IMR-90 (cell line): ENCODE measurements around the gene UBE3B. TPM values are rescaled to one million over a fixed set of nuclear protein-coding genes. Genes with fewer than 3 reads are reported as not detected.

ENCODE experiments used
- ATAC-seq: fragments of 200-7000 bp; cut with Tn5 transposase; 2 replicates; pipeline ENCODE4 v1.9.1; 2020; ENCODE audit warnings: low read depth, mild to moderate bottlenecking, moderate library complexity
- BruUV-seq: library from RNA; stranded (reverse); fragments of 400-500 nt; replicated peaks from 2 replicates; lab custom pipeline; 2021; lab: Mats Ljungman, UMichigan
- CTCF ChIA-PET: fragments of 300-600 bp; formaldehyde crosslinking; extraction: SDS; loops from one replicate; lab custom pipeline; 2021; ENCODE audit warnings: antibody characterized with exemption; lab: Yijun Ruan, JAX
- POLR2A ChIA-PET: fragments of 300-600 bp; sonication (Branson Sonifier 250); formaldehyde crosslinking; loops from one replicate; lab custom pipeline; 2022; ENCODE audit warnings: antibody characterized with exemption; ENCODE audit not compliant: unreplicated experiment; lab: Charles Lee
- DNase-seq: peaks from one replicate; pipeline ENCODE4 v3.0.0; 2013
- H2AFZ ChIP-seq: replicated peaks from 2 replicates; pipeline ENCODE3; 2013; ENCODE audit warnings: low read length, mild to moderate bottlenecking; ENCODE audit not compliant: poor library complexity
- H2AK5ac ChIP-seq: 2 replicates; pipeline ENCODE4 v1.6.1; 2013; ENCODE audit warnings: low read depth, low read length, inconsistent platforms
- H2AK9ac ChIP-seq: replicated peaks from 2 replicates; pipeline ENCODE3; 2013; ENCODE audit warnings: mild to moderate bottlenecking, low read depth, low read length, moderate library complexity; ENCODE audit not compliant: poor library complexity
- H2BK120ac ChIP-seq: 2 replicates; pipeline ENCODE4 v1.6.1; 2013; ENCODE audit warnings: low read depth, low read length, inconsistent platforms
- H2BK15ac ChIP-seq: 3 replicates; pipeline ENCODE4 v1.6.1; 2013; ENCODE audit warnings: low read depth, low read length, inconsistent platforms
- H2BK20ac ChIP-seq: 2 replicates; pipeline ENCODE4 v1.6.1; 2013; ENCODE audit warnings: low read depth, mild to moderate bottlenecking, inconsistent platforms, low read length, moderate library complexity
- H2BK5ac ChIP-seq: 2 replicates; pipeline ENCODE4 v1.6.1; 2013; ENCODE audit warnings: mild to moderate bottlenecking, low read depth, low read length, inconsistent platforms; ENCODE audit not compliant: poor library complexity, severe bottlenecking
- H3K14ac ChIP-seq: replicated peaks from 2 replicates; pipeline ENCODE4 v1.6.1; 2013; ENCODE audit warnings: low read depth, low read length, inconsistent platforms
- H3K18ac ChIP-seq: 2 replicates; pipeline ENCODE4 v1.6.1; 2013; ENCODE audit warnings: low read depth, low read length, control low read depth
- H3K23ac ChIP-seq: 2 replicates; pipeline ENCODE4 v1.6.1; 2013; ENCODE audit warnings: low read depth, low read length, inconsistent platforms
- H3K27ac ChIP-seq: 2 replicates; pipeline ENCODE4 v1.5.1; 2013; ENCODE audit warnings: mild to moderate bottlenecking, control low read depth, low read length; ENCODE audit not compliant: insufficient read depth
- H3K27me3 ChIP-seq: 2 replicates; pipeline ENCODE4 v1.6.1; 2013; ENCODE audit warnings: low read length; ENCODE audit not compliant: control insufficient read depth, insufficient read depth
- H3K36me3 ChIP-seq: 2 replicates; pipeline ENCODE4 v1.6.1; 2013; ENCODE audit warnings: low read length, mixed read lengths; ENCODE audit not compliant: control insufficient read depth, insufficient read depth
- H3K4ac ChIP-seq: 2 replicates; pipeline ENCODE4 v1.6.1; 2013; ENCODE audit warnings: low read depth, low read length, inconsistent platforms
- H3K4me1 ChIP-seq: 2 replicates; pipeline ENCODE4 v1.6.1; 2013; ENCODE audit warnings: low read length, mixed read lengths; ENCODE audit not compliant: control insufficient read depth, insufficient read depth
- H3K4me2 ChIP-seq: 2 replicates; pipeline ENCODE4 v1.6.1; 2013; ENCODE audit warnings: low read depth, mild to moderate bottlenecking, control low read depth, low read length, moderate library complexity
- H3K4me3 ChIP-seq: 2 replicates; pipeline ENCODE4 v1.5.1; 2013; ENCODE audit warnings: low read depth, mild to moderate bottlenecking, control low read depth, low read length, moderate library complexity; ENCODE audit not compliant: insufficient read depth
- H3K56ac ChIP-seq: 2 replicates; pipeline ENCODE4 v1.6.1; 2013; ENCODE audit warnings: low read length, inconsistent platforms; ENCODE audit not compliant: insufficient read depth; ENCODE audit errors: extremely low read depth
- H3K79me1 ChIP-seq, 2 experiments: 2 replicates each; pipeline ENCODE4 v1.6.1; 2013; ENCODE audit warnings: low read length in 2 of 2, inconsistent platforms in 1 of 2, low read depth in 1 of 2
- H3K9ac ChIP-seq: 2 replicates; pipeline ENCODE4 v1.6.1; 2013; ENCODE audit warnings: low read depth, low read length, control low read depth
- H3K9me1 ChIP-seq: 2 replicates; pipeline ENCODE4 v1.6.1; 2013; ENCODE audit warnings: low read length, inconsistent platforms; ENCODE audit not compliant: insufficient read depth
- H3K9me3 ChIP-seq: 2 replicates; pipeline ENCODE4 v1.6.1; 2013; ENCODE audit warnings: low read length; ENCODE audit not compliant: control insufficient read depth, insufficient read depth
- H4K20me1 ChIP-seq: 2 replicates; pipeline ENCODE4 v1.6.1; 2013; ENCODE audit warnings: low read length, inconsistent platforms; ENCODE audit not compliant: insufficient read depth
- H4K5ac ChIP-seq: 2 replicates; pipeline ENCODE4 v1.6.1; 2013; ENCODE audit warnings: mild to moderate bottlenecking, low read depth, low read length, control low read depth
- H4K8ac ChIP-seq, 2 experiments: 2 replicates each; pipeline ENCODE4 v1.6.1; 2013; ENCODE audit warnings: low read depth in 2 of 2, low read length in 2 of 2, control low read depth in 1 of 2, inconsistent platforms in 1 of 2
- H4K91ac ChIP-seq: 2 replicates; pipeline ENCODE4 v1.6.1; 2013; ENCODE audit warnings: low read depth, low read length, inconsistent platforms; ENCODE audit not compliant: insufficient read depth
- BHLHE40 ChIP-seq: fragments of 150-350 bp; IDR thresholded peaks from 2 replicates; pipeline ENCODE4 v1.6.1; 2016; ENCODE audit warnings: mild to moderate bottlenecking, low read depth, low read length
- CEBPB ChIP-seq: IDR thresholded peaks from 2 replicates; pipeline ENCODE4 v1.6.1; 2012; ENCODE audit warnings: low read depth, low read length, improper control_type of control experiment
- CTCF ChIP-seq: conservative IDR thresholded peaks from 2 replicates; pipeline ENCODE4 v1.5.1; 2012; ENCODE audit warnings: mild to moderate bottlenecking, low read depth, low read length, improper control_type of control experiment
- FOS ChIP-seq: fragments of 150-350 bp; IDR thresholded peaks from 2 replicates; pipeline ENCODE4 v1.6.1; 2016; ENCODE audit warnings: low read depth, low read length
- MAFK ChIP-seq: IDR thresholded peaks from 2 replicates; pipeline ENCODE4 v1.6.1; 2012; ENCODE audit warnings: low read depth, low read length, improper control_type of control experiment
- MAZ ChIP-seq: IDR thresholded peaks from 2 replicates; pipeline ENCODE4 v1.6.1; 2012; ENCODE audit warnings: low read depth, mild to moderate bottlenecking, low read length, improper control_type of control experiment, moderate library complexity, borderline replicate concordance
- MXI1 ChIP-seq: IDR thresholded peaks from 2 replicates; pipeline ENCODE4 v1.6.1; 2012; ENCODE audit warnings: low read depth, mild to moderate bottlenecking, low read length, moderate library complexity, borderline replicate concordance
- NFE2L2 ChIP-seq: fragments of 150-350 bp; IDR thresholded peaks from 2 replicates; pipeline ENCODE4 v1.6.1; 2016; ENCODE audit warnings: low read depth, mild to moderate bottlenecking, low read length
- POLR2A ChIP-seq: IDR thresholded peaks from 2 replicates; pipeline ENCODE4 v1.6.1; 2012; ENCODE audit warnings: mild to moderate bottlenecking, low read depth, low read length
- RCOR1 ChIP-seq: IDR thresholded peaks from 2 replicates; pipeline ENCODE4 v1.6.1; 2012; ENCODE audit warnings: mild to moderate bottlenecking, low read length, improper control_type of control experiment; ENCODE audit not compliant: insufficient replicate concordance
- RFX5 ChIP-seq: IDR thresholded peaks from 2 replicates; pipeline ENCODE4 v1.8.0; 2012; ENCODE audit warnings: low read depth, mild to moderate bottlenecking, low read length, moderate library complexity
- SMC3 ChIP-seq: fragments of 150-350 bp; IDR thresholded peaks from 2 replicates; pipeline ENCODE4 v1.6.1; 2016; ENCODE audit warnings: low read depth, mild to moderate bottlenecking, antibody characterized with exemption, low read length, moderate library complexity
- WGBS, 2 experiments: methylation state at CpG; one replicate each; pipeline versions ENCODE4 v1.1.5 to v1.1.7; 2013; ENCODE audit warnings: missing lambda C conversion rate in 2 of 2; ENCODE audit not compliant: insufficient read length in 1 of 2; ENCODE audit errors: extremely low coverage in 2 of 2; 5-methylcytosine and 5-hydroxymethylcytosine counted together
- dilution Hi-C: fragments of 300-500 bp; cut with HindIII; formaldehyde crosslinking; loops from one replicate; pipeline ENCODE4 v1.14.3; 2018; ENCODE audit warnings: low sequenced_read_pairs; ENCODE audit not compliant: unreplicated experiment
- in situ Hi-C: fragments of 300-500 bp; cut with MboI; formaldehyde crosslinking; loops from 3 replicates; pipeline ENCODE4 v1.14.3; 2019; ENCODE audit warnings: low sequenced_read_pairs, inconsistent platforms, mixed read lengths
- intact Hi-C: fragments of 100-400 bp; cut with micrococcal nuclease; formaldehyde crosslinking; loops from 2 replicates; pipeline ENCODE4 v1.10.0; 2022
- polyA plus RNA-seq, 3 experiments: library from polyadenylated mRNA; depleted of rRNA; stranded (reverse); fragments of >200 nt; gene quantifications; 2 replicates each; pipeline ENCODE4 v1.2.3, GENCODE V29; 2012; ENCODE audit warnings: low replicate concordance in 1 of 3
- total RNA-seq: library from RNA; depleted of rRNA; stranded (reverse); fragments of >200 nt; gene quantifications from 2 replicates; pipeline ENCODE4 v1.2.3, GENCODE V29; 2012
- TF ChIP-seq, protein P1 (sequence below): fragments of 150-350 bp; IDR thresholded peaks from 2 replicates; pipeline ENCODE4 v1.6.1; 2017; ENCODE audit warnings: mild to moderate bottlenecking, antibody characterized with exemption, low read length, low read depth
- TF ChIP-seq, protein P2 (sequence below): fragments of 150-350 bp; IDR thresholded peaks from 2 replicates; pipeline ENCODE4 v1.6.1; 2016; ENCODE audit warnings: low read depth, mild to moderate bottlenecking, low read length, moderate library complexity, borderline replicate concordance

UBE3B gene
- total and polyA plus RNA-seq, 2 of the 4 experiments (the other 2 are of a cell fraction), result 18.8 to 24.9 TPM

- Histone ChIP-seq H3K4ac (peak overlapping the region; percentile 99), H4K8ac (peak overlapping the region; percentile 87 to 97), H2BK5ac (peak overlapping the region; percentile 98), H3K18ac (peak overlapping the region; percentile 6; the same call in 1 of the 2 replicates), H3K14ac (peak overlapping the region; percentile 91), H2BK120ac (peak overlapping the region; percentile 97; the same call in 1 of the 2 replicates), H3K36me3 (peaks cover 50% of the 10 kb centered on the region), H3K23ac (peak overlapping the region; percentile 64; the same call in 1 of the 2 replicates), H4K91ac (peak overlapping the region; percentile 98), H3K56ac (no peak overlapping the region), H4K5ac (peak overlapping the region; percentile 21; the same call in 1 of the 2 replicates), H3K27me3 (no peaks in the 10 kb centered on the region), H3K4me2 (no peak overlapping the region), H4K20me1 (peaks cover 13% of the 10 kb centered on the region), H3K4me1 (peaks cover 42% of the 10 kb centered on the region), H2AK5ac (peak overlapping the region; percentile 85), H3K4me3 (no peak overlapping the region), H3K27ac (peak overlapping the region; percentile 72), H3K9me1 (peaks cover 52% of the 10 kb centered on the region), H2BK20ac (peak overlapping the region; percentile 42; the same call in 1 of the 2 replicates), H2BK15ac (peak overlapping the region; percentile 21; the same call in 1 of the 3 replicates), H2AK9ac (no peak overlapping the region), H3K9ac (no peak overlapping the region), H3K79me1 (peaks cover 23 to 85% of the 10 kb centered on the region in 2 experiments; a peak in 3 of 4 replicates), H2AFZ (no peak overlapping the region), H3K9me3 (no peaks in the 10 kb centered on the region)
- dilution Hi-C loops (no loop called here), intact Hi-C loops (no loop called here), in situ Hi-C loops (no loop called here)
- no TSS peak for BruUV-seq
- WGBS, 2 experiments, result no CpG with 5 or more reads among the region's 14 CpGs
- CTCF ChIA-PET, result no interaction called here
- no peak for ATAC-seq
- no peak for DNase-seq
- POLR2A ChIA-PET, result no interaction called here
- TF ChIP-seq MAFK, result peak; percentile 45; the same call in 1 of the 2 replicates
- TF ChIP-seq RCOR1, result no peak
- TF ChIP-seq POLR2A, result 0 out of 2 replicates have a peak, but pooled peaks have one; percentile 15
- no peak for TF ChIP-seq FOS
- no peak for TF ChIP-seq SMC3
- TF ChIP-seq BHLHE40, result no peak
- TF ChIP-seq CEBPB, result no peak
- no peak for TF ChIP-seq RFX5
- no peak for TF ChIP-seq MXI1
- TF ChIP-seq, protein P1, sequence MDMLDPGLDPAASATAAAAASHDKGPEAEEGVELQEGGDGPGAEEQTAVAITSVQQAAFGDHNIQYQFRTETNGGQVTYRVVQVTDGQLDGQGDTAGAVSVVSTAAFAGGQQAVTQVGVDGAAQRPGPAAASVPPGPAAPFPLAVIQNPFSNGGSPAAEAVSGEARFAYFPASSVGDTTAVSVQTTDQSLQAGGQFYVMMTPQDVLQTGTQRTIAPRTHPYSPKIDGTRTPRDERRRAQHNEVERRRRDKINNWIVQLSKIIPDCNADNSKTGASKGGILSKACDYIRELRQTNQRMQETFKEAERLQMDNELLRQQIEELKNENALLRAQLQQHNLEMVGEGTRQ, result no peak
- no peak for TF ChIP-seq NFE2L2
- TF ChIP-seq, protein P2, sequence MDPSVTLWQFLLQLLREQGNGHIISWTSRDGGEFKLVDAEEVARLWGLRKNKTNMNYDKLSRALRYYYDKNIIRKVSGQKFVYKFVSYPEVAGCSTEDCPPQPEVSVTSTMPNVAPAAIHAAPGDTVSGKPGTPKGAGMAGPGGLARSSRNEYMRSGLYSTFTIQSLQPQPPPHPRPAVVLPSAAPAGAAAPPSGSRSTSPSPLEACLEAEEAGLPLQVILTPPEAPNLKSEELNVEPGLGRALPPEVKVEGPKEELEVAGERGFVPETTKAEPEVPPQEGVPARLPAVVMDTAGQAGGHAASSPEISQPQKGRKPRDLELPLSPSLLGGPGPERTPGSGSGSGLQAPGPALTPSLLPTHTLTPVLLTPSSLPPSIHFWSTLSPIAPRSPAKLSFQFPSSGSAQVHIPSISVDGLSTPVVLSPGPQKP, result no peak
- TF ChIP-seq MAZ, result no peak
- TF ChIP-seq CTCF, result no peak
Measured at GRCh38 chr12:109464642-109465351, 12.6 kb upstream of the UBE3B start.
